SU-DHL-6 (cell line): ENCODE results near the gene GRIK2.

Source experiments
- EZH2phosphoT487 ChIP-seq: fragments of 200-600 bp; sonication (generic), shearing (Covaris generic); conservative IDR thresholded peaks from 2 replicates; pipeline ENCODE4 v1.6.1; 2018; ENCODE audit warnings: mild to moderate bottlenecking, antibody characterized with exemption, low read length, moderate library complexity, mixed read lengths
- TF ChIP-seq, protein P1 (sequence below): fragments of 200-600 bp; sonication (generic); IDR thresholded peaks from one replicate; pipeline ENCODE4 v1.5.1; 2017; ENCODE audit warnings: antibody characterized with exemption, mild to moderate bottlenecking, low read length, moderate library complexity; ENCODE audit not compliant: insufficient read depth, poor library complexity, severe bottlenecking

DNA sequence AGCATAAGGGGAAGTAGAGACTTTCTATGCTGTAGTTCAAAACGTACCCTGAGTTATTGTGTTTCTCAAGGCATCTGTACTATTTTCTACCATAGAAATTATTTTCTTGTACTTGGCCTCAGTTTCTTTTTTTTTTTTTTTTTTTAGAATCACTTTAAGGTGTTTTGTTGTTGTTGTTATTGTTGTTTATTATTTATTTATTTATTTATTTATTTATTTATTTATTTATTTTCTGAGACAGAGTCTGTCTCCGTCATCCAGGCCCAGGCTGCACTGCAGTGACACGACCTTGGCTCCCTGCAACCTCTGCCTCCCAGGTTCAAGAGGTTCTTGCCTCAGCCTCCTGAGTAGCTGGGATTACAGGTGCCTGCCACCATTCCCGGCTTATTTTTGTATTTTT is 179.1 kb downstream of the GRIK2 start:
- TF ChIP-seq, protein P1, sequence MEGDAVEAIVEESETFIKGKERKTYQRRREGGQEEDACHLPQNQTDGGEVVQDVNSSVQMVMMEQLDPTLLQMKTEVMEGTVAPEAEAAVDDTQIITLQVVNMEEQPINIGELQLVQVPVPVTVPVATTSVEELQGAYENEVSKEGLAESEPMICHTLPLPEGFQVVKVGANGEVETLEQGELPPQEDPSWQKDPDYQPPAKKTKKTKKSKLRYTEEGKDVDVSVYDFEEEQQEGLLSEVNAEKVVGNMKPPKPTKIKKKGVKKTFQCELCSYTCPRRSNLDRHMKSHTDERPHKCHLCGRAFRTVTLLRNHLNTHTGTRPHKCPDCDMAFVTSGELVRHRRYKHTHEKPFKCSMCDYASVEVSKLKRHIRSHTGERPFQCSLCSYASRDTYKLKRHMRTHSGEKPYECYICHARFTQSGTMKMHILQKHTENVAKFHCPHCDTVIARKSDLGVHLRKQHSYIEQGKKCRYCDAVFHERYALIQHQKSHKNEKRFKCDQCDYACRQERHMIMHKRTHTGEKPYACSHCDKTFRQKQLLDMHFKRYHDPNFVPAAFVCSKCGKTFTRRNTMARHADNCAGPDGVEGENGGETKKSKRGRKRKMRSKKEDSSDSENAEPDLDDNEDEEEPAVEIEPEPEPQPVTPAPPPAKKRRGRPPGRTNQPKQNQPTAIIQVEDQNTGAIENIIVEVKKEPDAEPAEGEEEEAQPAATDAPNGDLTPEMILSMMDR = no peak
- no peak for TF ChIP-seq EZH2phosphoT487
